T-cell (primary cell): ENCODE measurements around the gene HMGN1. TPM values are rescaled to one million over a fixed set of nuclear protein-coding genes. Genes with fewer than 3 reads are reported as not detected.
A peak's percentile ranks its signal among the peaks of the same experiment; 100 is the strongest.

Experiments used
- ATAC-seq, 4 experiments: fragments of 200-7000 bp in 3 of 4; fragments of 150-1000 bp in 1 of 4; cut with Tn5 transposase; replicated peaks in 1 of 4; 1 replicate in 3 of 4; 2 replicates in 1 of 4; pipeline ENCODE4 v1.10.0; 2021; ENCODE audit warnings: moderate library complexity in 3 of 4, mild to moderate bottlenecking in 2 of 4, moderate number of reproducible peaks in 1 of 4
- CTCF ChIA-PET, 2 donors: fragments of 300-600 bp; sonication (Branson Sonifier 250); formaldehyde crosslinking; loops; one replicate each; lab custom pipeline; 2022; ENCODE audit warnings: antibody characterized with exemption in 2 of 2; lab: Charles Lee
- POLR2A ChIA-PET, 2 donors: fragments of 300-600 bp; sonication (Branson Sonifier 250); formaldehyde crosslinking; loops; one replicate each; lab custom pipeline; 2022; ENCODE audit warnings: antibody characterized with exemption in 2 of 2; lab: Charles Lee
- DNase-seq, 35 experiments: peaks; one replicate each; pipeline versions ENCODE4 v3.0.0 to v3.0.0-alpha.2; 2013 to 2023
- H3K27ac ChIP-seq: one replicate; pipeline ENCODE4 v1.5.1; 2013; ENCODE audit warnings: low read length
- H3K27me3 ChIP-seq, 2 experiments: replicated peaks in 1 of 2; 1 replicate in 1 of 2; 2 replicates in 1 of 2; pipeline versions ENCODE4 v1.6.1 to v1.7.0; 2013; ENCODE audit warnings: low read length in 1 of 2, mixed read lengths in 1 of 2; ENCODE audit not compliant: control insufficient read depth in 2 of 2, insufficient read depth in 2 of 2; ENCODE audit errors: extremely low read depth in 1 of 2
- H3K36me3 ChIP-seq, 2 donors: 1 replicate in 1 of 2; 2 replicates in 1 of 2; pipeline versions ENCODE4 v1.6.1 to v1.7.0; 2013; ENCODE audit warnings: low read length in 1 of 2; ENCODE audit not compliant: control insufficient read depth in 2 of 2, insufficient read depth in 1 of 2; ENCODE audit errors: extremely low read depth in 1 of 2
- H3K4me1 ChIP-seq, 2 experiments: 1 replicate in 1 of 2; 2 replicates in 1 of 2; pipeline versions ENCODE4 v1.6.1 to v1.7.0; 2013; ENCODE audit warnings: low read length in 2 of 2, mixed read lengths in 1 of 2; ENCODE audit not compliant: insufficient read depth in 2 of 2, control insufficient read depth in 1 of 2; ENCODE audit errors: extremely low read depth in 1 of 2
- H3K4me3 ChIP-seq, 2 donors: 1 replicate in 1 of 2; 2 replicates in 1 of 2; pipeline versions ENCODE4 v1.5.1 to v1.7.0; 2013; ENCODE audit warnings: mild to moderate bottlenecking in 2 of 2, low read length in 1 of 2, moderate library complexity in 1 of 2; ENCODE audit not compliant: control insufficient read depth in 1 of 2; ENCODE audit errors: extremely low read depth in 1 of 2
- H3K9me3 ChIP-seq: 2 replicates; pipeline ENCODE4 v1.7.0; 2013
- H3K27ac Mint-ChIP-seq, 2 donors: one replicate each; pipeline ENCODE4 v1.8.0; 2020 to 2021; ENCODE audit warnings: mild to moderate bottlenecking in 2 of 2, mixed read lengths in 2 of 2
- H3K27me3 Mint-ChIP-seq, 2 donors: one replicate each; pipeline ENCODE4 v1.8.0; 2021 to 2022; ENCODE audit warnings: mixed read lengths in 2 of 2
- H3K36me3 Mint-ChIP-seq: one replicate; pipeline ENCODE4 v1.8.0; 2021; ENCODE audit warnings: mixed read lengths
- H3K4me1 Mint-ChIP-seq, 3 donors: one replicate each; pipeline ENCODE4 v1.8.0; 2020 to 2022; ENCODE audit warnings: mixed read lengths in 3 of 3, mild to moderate bottlenecking in 1 of 3
- H3K4me3 Mint-ChIP-seq, 3 donors: one replicate each; pipeline ENCODE4 v1.8.0; 2020 to 2022; ENCODE audit warnings: mild to moderate bottlenecking in 3 of 3, mixed read lengths in 3 of 3, moderate library complexity in 3 of 3
- H3K9me3 Mint-ChIP-seq, 3 donors: one replicate each; pipeline ENCODE4 v1.8.0; 2020 to 2022; ENCODE audit warnings: mixed read lengths in 3 of 3
- WGBS: methylation state at CpG from one replicate; pipeline ENCODE4 v1.1.5; 2013; ENCODE audit warnings: missing lambda C conversion rate; ENCODE audit not compliant: insufficient coverage; 5-methylcytosine and 5-hydroxymethylcytosine counted together
- total RNA-seq, 35 experiments: library from RNA in 6 of 35; stranded (reverse) in 6 of 35; fragments of 120-200 nt in 1 of 35; gene quantifications; one replicate each; pipeline versions ENCODE4 v1.2.1 to v1.2.4 and lab custom pipeline; 2013 to 2026

The HMGN1 gene
- total RNA-seq, 5 donors from 2014 or later (not counting 1 experiment from before 2014, with no cell fraction given), result 206 to 254 (median 239) TPM

- CTCF ChIA-PET, result interaction anchor here in 1 of 2 donors (1.2 kb wide), 1 partner anchor 30 kb away, joined by 3 read pairs; no protein-coding TSS in a partner anchor
- POLR2A ChIA-PET, result interaction anchor here (0.5 to 0.6 kb wide), 2 partner anchors 77 kb away, joined by 3 to 4 read pairs; no protein-coding TSS in a partner anchor
- ATAC-seq (no peak), DNase-seq (no peak)
- Mint-ChIP-seq H3K4me3 (no peak overlapping the region), H3K27ac (peak overlapping the region; percentile 53 to 68), H3K27me3 (no peaks in the 10 kb centered on the region), H3K9me3 (no peaks in the 10 kb centered on the region), H3K4me1 (peaks cover 16 to 31% (median 21%) of the 10 kb centered on the region in 3 donors), H3K36me3 (no peaks in the 10 kb centered on the region)
- Histone ChIP-seq H3K36me3 (no peaks in the 10 kb centered on the region), H3K27ac (no peak overlapping the region), H3K4me3 (no peak overlapping the region), H3K4me1 (peaks cover 4 to 9% of the 10 kb centered on the region in 2 experiments), H3K9me3 (no peaks in the 10 kb centered on the region), H3K27me3 (peaks cover 0 to 2% of the 10 kb centered on the region in 2 experiments)
- 74% methylated on average over 6 of the region's 11 CpGs for WGBS
Observed at GRCh38 chr21:39317134-39318090, 31.5 kb downstream of the HMGN1 start.

DNA sequence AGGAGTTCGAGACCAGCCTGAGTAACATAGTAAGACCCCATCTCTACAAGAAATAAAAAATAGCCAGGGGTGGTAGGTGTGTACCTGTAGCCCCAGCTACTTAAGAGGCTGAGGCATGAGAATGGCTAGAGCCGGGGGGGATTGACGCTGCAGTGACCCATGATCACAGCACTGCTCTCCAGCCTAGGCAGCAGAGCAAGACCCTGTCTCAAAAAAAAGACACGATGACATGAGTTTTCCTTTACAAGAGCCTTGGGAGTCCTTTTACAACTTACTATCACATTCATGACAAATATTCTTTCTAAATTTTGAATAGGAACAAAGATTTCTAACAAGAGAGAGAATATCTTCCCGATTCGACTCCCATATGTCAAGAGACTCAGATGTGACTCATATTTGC, 32.2 kb downstream of the HMGN1 start:
- ATAC-seq (no peak), DNase-seq (no peak)
- peaks cover 6% of the 10 kb centered on the region for H3K36me3 Mint-ChIP-seq
- peak overlapping the region in 1 of 2 donors; percentile 68 for H3K27ac Mint-ChIP-seq
- Histone ChIP-seq H3K4me3 (no peak overlapping the region), H3K4me1 (peaks cover 9% of the 10 kb centered on the region in 2 experiments), H3K27ac (no peak overlapping the region), H3K9me3 (no peaks in the 10 kb centered on the region), H3K27me3 (peaks cover 0 to 2% of the 10 kb centered on the region in 2 experiments), H3K36me3 (no peaks in the 10 kb centered on the region)
- no peaks in the 10 kb centered on the region for H3K9me3 Mint-ChIP-seq
- no CpG with 5 or more reads among the region's 6 CpGs for WGBS
- no peak overlapping the region for H3K4me3 Mint-ChIP-seq
- ChIA-PET CTCF (interaction anchor here in 1 of 2 donors (0.5 kb wide), 1 partner anchor 40 kb away, joined by 3 read pairs; no protein-coding TSS in a partner anchor), POLR2A (no interaction called here)
- peaks cover 22 to 37% (median 28%) of the 10 kb centered on the region in 3 donors for H3K4me1 Mint-ChIP-seq
- H3K27me3 Mint-ChIP-seq, result no peaks in the 10 kb centered on the region

DNA sequence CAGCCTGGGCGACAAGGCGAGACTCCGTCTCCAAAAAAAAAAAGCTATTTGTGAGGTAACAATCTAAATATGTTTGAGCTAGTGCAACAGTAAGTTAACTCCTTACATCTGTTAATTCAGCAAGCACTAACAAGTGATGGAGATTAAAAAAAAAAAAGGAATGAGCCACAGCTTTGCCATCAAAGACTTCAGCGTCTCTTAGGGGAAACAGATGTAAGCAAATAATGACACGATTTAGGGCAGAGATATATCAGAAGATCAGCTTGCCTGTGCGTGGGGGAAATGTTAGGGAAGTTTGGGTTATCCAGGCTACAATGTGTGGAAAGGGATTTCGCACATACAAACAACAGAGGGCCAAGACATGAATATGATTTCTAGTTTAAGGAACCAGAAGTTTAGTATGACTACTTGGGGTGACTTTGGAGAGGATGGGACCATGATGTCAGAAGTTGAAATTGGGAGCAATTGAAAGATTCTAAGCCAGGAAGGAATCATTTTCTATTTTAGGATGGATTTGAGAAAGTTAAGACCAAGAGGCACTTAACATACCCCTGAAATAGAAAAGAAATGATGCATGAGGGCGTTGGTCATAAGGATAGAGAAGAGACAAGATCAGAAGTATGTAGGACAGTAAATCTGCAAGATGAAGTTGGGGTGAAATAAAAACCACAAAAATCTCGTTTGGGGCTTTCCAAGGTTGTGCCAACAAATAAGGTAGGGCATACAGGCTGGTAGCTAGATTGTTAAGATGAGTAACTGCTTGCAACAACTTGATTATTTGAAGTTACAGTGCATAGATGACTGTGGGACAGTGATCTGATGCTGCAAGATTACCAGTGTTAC, 33.1 kb downstream of the HMGN1 start:
- no peak for ATAC-seq
- Histone ChIP-seq H3K4me1 (peaks cover 12 to 13% of the 10 kb centered on the region in 2 experiments), H3K4me3 (no peak overlapping the region), H3K27me3 (peaks cover 0 to 2% of the 10 kb centered on the region in 2 experiments), H3K27ac (no peak overlapping the region), H3K9me3 (no peaks in the 10 kb centered on the region), H3K36me3 (peaks cover 0 to 2% of the 10 kb centered on the region in 2 donors)
- H3K27me3 Mint-ChIP-seq, result no peaks in the 10 kb centered on the region
- H3K9me3 Mint-ChIP-seq, result no peaks in the 10 kb centered on the region
- H3K4me1 Mint-ChIP-seq, result peaks cover 30 to 44% (median 37%) of the 10 kb centered on the region in 3 donors
- peak overlapping the region; percentile 47 to 50 for H3K27ac Mint-ChIP-seq
- CTCF ChIA-PET, result interaction anchor here (0.5 to 0.6 kb wide), 2 partner anchors 40 to 41 kb away, joined by 3 to 5 read pairs; no protein-coding TSS in a partner anchor
- H3K36me3 Mint-ChIP-seq, result peaks cover 11% of the 10 kb centered on the region
- POLR2A ChIA-PET, result interaction anchor here (0.6 to 1.1 kb wide), 3 partner anchors 31 to 65 kb away, joined by 3 to 7 read pairs (median 3); no protein-coding TSS in a partner anchor
- peak overlapping the region in 1 of 3 donors; percentile 18 for H3K4me3 Mint-ChIP-seq
- 39% methylated on average over 6 of the region's 9 CpGs for WGBS
- DNase-seq, result peak in 2 of 35 experiments; percentile 9 to 58

DNA sequence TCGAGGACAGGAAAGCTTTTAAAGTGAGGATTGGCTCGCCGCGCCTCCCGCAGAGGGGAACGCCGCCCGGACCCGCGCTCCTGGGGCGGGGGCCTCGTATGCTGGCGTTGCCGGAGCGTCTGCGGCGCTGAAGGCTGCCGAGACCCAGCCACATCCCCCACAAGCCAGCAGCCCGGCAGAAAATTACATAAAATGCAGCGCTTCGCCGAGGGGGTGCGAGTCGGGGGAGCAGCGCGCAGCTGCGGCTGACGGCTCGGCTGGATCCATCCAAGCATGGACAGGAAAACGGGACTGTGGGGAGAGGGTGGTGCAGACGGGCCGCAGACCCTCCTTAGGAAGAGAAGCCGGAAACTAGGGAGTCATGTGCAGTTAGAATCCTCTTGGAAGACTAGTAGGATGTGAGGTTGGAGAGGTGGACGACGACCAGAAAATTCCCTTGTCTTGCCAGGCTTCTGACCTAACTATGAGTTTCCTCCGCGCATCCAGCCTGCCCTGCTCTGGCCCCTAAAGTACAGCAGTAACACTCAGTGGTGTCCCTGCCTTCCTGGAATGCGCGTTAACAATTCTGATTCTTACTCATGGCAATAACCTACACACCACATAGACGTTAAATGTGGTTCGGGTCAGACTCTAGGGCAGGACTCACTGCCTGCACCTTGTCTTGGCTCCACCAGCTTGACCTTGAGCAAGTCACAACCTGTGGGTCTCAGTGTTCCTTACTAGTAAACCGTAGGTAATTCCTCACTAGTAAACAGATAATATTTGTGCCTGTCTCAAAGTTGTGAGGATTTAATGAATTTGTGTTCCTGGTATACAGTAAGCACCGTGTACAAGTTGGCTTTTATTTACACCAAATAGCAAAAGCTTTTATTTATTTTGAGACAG, 34.5 kb downstream of the HMGN1 start:
- H3K4me3 Mint-ChIP-seq, result peak overlapping the region; percentile 88 to 90 (median 90)
- Histone ChIP-seq H3K4me1 (peaks cover 13 to 17% of the 10 kb centered on the region in 2 experiments), H3K4me3 (peak overlapping the region; percentile 82 to 83), H3K27ac (peak overlapping the region; percentile 50), H3K27me3 (no peaks in the 10 kb centered on the region), H3K36me3 (peaks cover 3 to 8% of the 10 kb centered on the region in 2 donors), H3K9me3 (no peaks in the 10 kb centered on the region)
- ATAC-seq, result peak; percentile 8 to 26 (median 21)
- CTCF ChIA-PET, result interaction anchor here in 1 of 2 donors (1.4 kb wide), 1 partner anchor 74 kb away, joined by 3 read pairs; no protein-coding TSS in a partner anchor
- H3K9me3 Mint-ChIP-seq, result no peaks in the 10 kb centered on the region
- under 1% methylated on average over 33 of the region's 43 CpGs for WGBS
- H3K27ac Mint-ChIP-seq, result peak overlapping the region; percentile 91
- POLR2A ChIA-PET, result interaction anchor here (0.6 to 1.1 kb wide), 4 partner anchors 13 to 39 kb away, joined by 3 to 7 read pairs (median 3); no protein-coding TSS in a partner anchor
- H3K27me3 Mint-ChIP-seq, result no peaks in the 10 kb centered on the region
- peaks cover 11% of the 10 kb centered on the region for H3K36me3 Mint-ChIP-seq
- DNase-seq, result peak in 33 of 35 experiments; percentile 6 to 66 (median 43)
- peaks cover 38 to 52% (median 48%) of the 10 kb centered on the region in 3 donors for H3K4me1 Mint-ChIP-seq

DNA sequence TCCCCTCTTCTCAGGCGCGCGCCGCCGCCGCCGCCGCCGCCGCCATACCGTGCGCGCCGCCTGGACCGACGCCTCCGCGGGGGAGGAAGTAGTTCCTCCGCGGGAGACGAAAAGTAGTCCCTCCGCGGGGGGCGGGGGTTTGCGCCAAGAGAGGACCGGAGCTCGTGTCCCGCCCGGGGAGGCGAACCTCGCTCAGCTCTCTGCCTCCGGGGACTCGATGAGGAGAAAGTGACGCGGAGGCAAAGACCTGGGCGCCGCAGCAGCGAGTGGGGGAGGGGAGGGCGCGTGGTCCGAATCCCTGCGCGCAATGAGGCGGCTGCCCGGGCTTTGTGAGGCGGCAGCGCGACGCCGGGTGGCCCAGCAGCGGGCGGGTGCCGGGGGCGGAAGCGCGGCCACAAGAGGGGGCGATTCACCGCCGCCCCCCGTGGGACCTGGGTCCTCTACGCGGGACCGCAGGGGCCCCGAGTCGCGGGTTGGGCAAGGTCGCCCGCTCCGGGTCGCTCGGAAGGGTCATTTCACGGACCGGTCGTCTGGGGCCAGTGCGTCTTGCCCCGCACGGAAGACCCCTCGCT, 35.2 kb downstream of the HMGN1 start, which contains the start of gene BRWD1:
Gene BRWD1, minus strand, starts transcription at position 62 of the 572 bp plus-strand sequence. CDS start 141 bp downstream, outside the sequence.
- CTCF ChIA-PET, result interaction anchor here in 1 of 2 donors (1.4 kb wide), 1 partner anchor 74 kb away, joined by 3 read pairs; no protein-coding TSS in a partner anchor
- Mint-ChIP-seq H3K9me3 (no peaks in the 10 kb centered on the region), H3K4me3 (peak within 1 kb of the TSS; percentile 88 to 90 (median 90)), H3K36me3 (peaks cover 12% of the 10 kb centered on the region), H3K27me3 (no peaks in the 10 kb centered on the region), H3K4me1 (peaks cover 44 to 56% (median 54%) of the 10 kb centered on the region in 3 donors), H3K27ac (peak within 1 kb of the TSS; percentile 91 to 96)
- ATAC-seq (peak; percentile 49 to 61 (median 59)), DNase-seq (peak; percentile 46 to 89 (median 71))
- peak within 1 kb of the TSS; percentile 50 for H3K27ac ChIP-seq
- peaks cover 13 to 24% of the 10 kb centered on the region in 2 experiments for H3K4me1 ChIP-seq
- peak within 1 kb of the TSS; percentile 82 to 83 for H3K4me3 ChIP-seq
- H3K27me3 ChIP-seq, result no peaks in the 10 kb centered on the region
- POLR2A ChIA-PET, result interaction anchor here (0.6 to 1.6 kb wide), 5 partner anchors 16 to 103 kb away, joined by 3 to 15 read pairs (median 3); a partner anchor contains a TSS
- under 1% methylated on average over 61 of the region's 78 CpGs for whole genome bisulfite sequencing
- no peaks in the 10 kb centered on the region for H3K9me3 ChIP-seq
- H3K36me3 ChIP-seq, result peaks cover 6 to 12% of the 10 kb centered on the region in 2 donors
